Measurements from ENCODE around the gene ARHGEF6. TPM values are rescaled to one million over a fixed set of nuclear protein-coding genes. Genes with fewer than 3 reads are reported as not detected.

ARHGEF6 gene
- total RNA-seq, 4 donors from 2014 or later = 4.2 to 13.9 (median 8.2) TPM

- H3K27ac ChIP-seq = no peak overlapping the region
- no peaks in the 10 kb centered on the region for H3K9me3 ChIP-seq
- no peaks in the 10 kb centered on the region for H3K27me3 ChIP-seq
- TF ChIP-seq CTCF (IDR thresholded peaks at IDR 0.05) = no peak
- TF ChIP-seq POLR2A (IDR thresholded peaks at IDR 0.05) = no peak
- no peak for TF ChIP-seq EP300 (IDR thresholded peaks at IDR 0.05; ENCODE audit: low read depth)
- no peak for TF ChIP-seq POLR2AphosphoS5 (IDR thresholded peaks at IDR 0.05)
- WGBS, 2 donors (ENCODE audit: low coverage in 1 of 2) = 71 to 83% methylated on average over 4 to 6 of the region's 6 CpGs
- intact Hi-C loops (cut with DNase I; ENCODE audit: low total_unique reads) (no loop called here), in situ Hi-C loops (cut with MboI; ENCODE audit: low pct_ligation_motif_present in 1 of 4, low pct_unique_long_range_greater_than_20kb in 1 of 4, low sequenced_read_pairs in 3 of 4) (no loop called here)
- DNase-seq = no peak
- no peaks in the 10 kb centered on the region for H3K36me3 ChIP-seq
- no peaks in the 10 kb centered on the region for H3K4me1 ChIP-seq
- no peak overlapping the region for H3K4me3 ChIP-seq
These were observed 115.4 kb downstream of the ARHGEF6 start for GRCh38 chrX:136665258-136665900.

- Histone ChIP-seq H3K36me3 (no peaks in the 10 kb centered on the region), H3K27ac (no peak overlapping the region), H3K9me3 (no peaks in the 10 kb centered on the region), H3K4me1 (no peaks in the 10 kb centered on the region), H3K27me3 (no peaks in the 10 kb centered on the region), H3K4me3 (no peak overlapping the region)
- TF ChIP-seq CTCF (IDR thresholded peaks at IDR 0.05) (no peak), POLR2AphosphoS5 (IDR thresholded peaks at IDR 0.05) (no peak), POLR2A (IDR thresholded peaks at IDR 0.05) (no peak), EP300 (IDR thresholded peaks at IDR 0.05; ENCODE audit: low read depth) (no peak)
- in situ Hi-C loops (cut with MboI; ENCODE audit: low pct_ligation_motif_present in 1 of 4, low pct_unique_long_range_greater_than_20kb in 1 of 4, low sequenced_read_pairs in 3 of 4) (no loop called here), intact Hi-C loops (cut with DNase I; ENCODE audit: low total_unique reads) (no loop called here)
- no peak for DNase-seq
- WGBS, 2 donors (ENCODE audit: low coverage in 1 of 2) = 82 to 100% methylated on average over 1 of the region's 1 CpG
These were observed 117.8 kb downstream of the ARHGEF6 start for GRCh38 chrX:136662976-136663375.

- H3K4me1 ChIP-seq = no peaks in the 10 kb centered on the region
- intact Hi-C loops (cut with DNase I; ENCODE audit: low total_unique reads) = no loop called here
- H3K36me3 ChIP-seq = no peaks in the 10 kb centered on the region
- no peak overlapping the region for H3K27ac ChIP-seq
- H3K4me3 ChIP-seq = no peak overlapping the region
- no peaks in the 10 kb centered on the region for H3K27me3 ChIP-seq
- no peak for DNase-seq
- no peaks in the 10 kb centered on the region for H3K9me3 ChIP-seq
- 35 to 90% methylated on average over 2 of the region's 2 CpGs for WGBS, 2 donors (ENCODE audit: low coverage in 1 of 2)
- TF ChIP-seq EP300 (IDR thresholded peaks at IDR 0.05; ENCODE audit: low read depth) (no peak), POLR2A (IDR thresholded peaks at IDR 0.05) (no peak), CTCF (IDR thresholded peaks at IDR 0.05) (no peak), POLR2AphosphoS5 (IDR thresholded peaks at IDR 0.05) (no peak)
- in situ Hi-C loops (cut with MboI; ENCODE audit: low pct_ligation_motif_present in 1 of 4, low pct_unique_long_range_greater_than_20kb in 1 of 4, low sequenced_read_pairs in 3 of 4) = no loop called here
These were observed 118.6 kb downstream of the ARHGEF6 start for GRCh38 chrX:136662104-136662503.

GRCh38 chrX:136660896-136661295 lies 119.8 kb downstream of the ARHGEF6 start:
- no peak for TF ChIP-seq CTCF (IDR thresholded peaks at IDR 0.05)
- TF ChIP-seq POLR2A (IDR thresholded peaks at IDR 0.05) = no peak
- TF ChIP-seq EP300 (IDR thresholded peaks at IDR 0.05; ENCODE audit: low read depth) = no peak
- TF ChIP-seq POLR2AphosphoS5 (IDR thresholded peaks at IDR 0.05) = no peak
- H3K9me3 ChIP-seq = no peaks in the 10 kb centered on the region
- H3K27me3 ChIP-seq = no peaks in the 10 kb centered on the region
- H3K36me3 ChIP-seq = no peaks in the 10 kb centered on the region
- no peak overlapping the region for H3K4me3 ChIP-seq
- no peaks in the 10 kb centered on the region for H3K4me1 ChIP-seq
- H3K27ac ChIP-seq = no peak overlapping the region
- in situ Hi-C loops (cut with MboI; ENCODE audit: low pct_ligation_motif_present in 1 of 4, low pct_unique_long_range_greater_than_20kb in 1 of 4, low sequenced_read_pairs in 3 of 4) (no loop called here), intact Hi-C loops (cut with DNase I; ENCODE audit: low total_unique reads) (no loop called here)
- 76 to 100% methylated on average over 1 of the region's 1 CpG for WGBS, 2 donors (ENCODE audit: low coverage in 1 of 2)
- no peak for DNase-seq
